HCT116 (cell line): Measurements from ENCODE around the gene EVC2. TPM values are rescaled to one million over a fixed set of nuclear protein-coding genes. Genes with fewer than 3 reads are reported as not detected.

Experiments
- ATAC-seq: fragments of 200-7000 bp; cut with Tn5 transposase; 2 replicates; pipeline ENCODE4 v1.9.1; 2020; ENCODE audit warnings: mild to moderate bottlenecking, moderate library complexity
- BruUV-seq: library from RNA; stranded (reverse); fragments of 400-500 nt; replicated peaks from 2 replicates; lab custom pipeline; 2021; lab: Mats Ljungman, UMichigan
- CTCF ChIA-PET: fragments of 300-600 bp; sonication (Branson Sonifier 250); formaldehyde crosslinking; loops from one replicate; lab custom pipeline; 2021; ENCODE audit warnings: antibody characterized with exemption; lab: Charles Lee
- POLR2A ChIA-PET: fragments of 300-600, 350-600 bp; sonication (Branson Sonifier 250); formaldehyde crosslinking; loops from one replicate; lab custom pipeline; 2021; ENCODE audit warnings: antibody characterized with exemption; lab: Charles Lee
- RAD21 ChIA-PET, 2 experiments: fragments of 300-600 bp; sonication (Branson Sonifier 250); formaldehyde crosslinking; loops; one replicate each; lab custom pipeline; 2023; ENCODE audit warnings: low total read pairs in 2 of 2; ENCODE audit not compliant: uncharacterized antibody in 2 of 2, unreplicated experiment in 2 of 2, low non-redundant PET in 1 of 2; lab: Charles Lee
- DNase-seq: peaks from one replicate; pipeline ENCODE4 v3.0.0-alpha.2; 2010; ENCODE audit warnings: low read depth, low spot score
- H2AFZ ChIP-seq: fragments of 200-600 bp; shearing (Covaris generic), sonication (generic); 2 replicates; pipeline ENCODE4 v1.6.1; 2017; ENCODE audit warnings: low read depth, mixed run types, mixed read lengths, antibody characterized with exemption, low read length; ENCODE audit not compliant: poor library complexity, severe bottlenecking
- H3K27ac ChIP-seq: 2 replicates; pipeline ENCODE4 v1.5.1; 2012; ENCODE audit warnings: low read depth, low read length
- H3K27me3 ChIP-seq: fragments of 200-600 bp; sonication (generic); 2 replicates; pipeline ENCODE4 v1.6.1; 2016; ENCODE audit warnings: mixed run types, low read length, mixed read lengths; ENCODE audit not compliant: insufficient read depth
- H3K36me3 ChIP-seq, 2 experiments: fragments of 200-500 bp in 1 of 2; fragments of 200-600 bp in 1 of 2; sonication (Bioruptor generic) in 1 of 2; sonication (generic) in 1 of 2; 2 replicates each; pipeline versions ENCODE4 v1.5.1 to v1.6.1; 2014 to 2016; ENCODE audit warnings: low read length in 2 of 2, inconsistent platforms in 1 of 2, mixed read lengths in 1 of 2, mixed run types in 1 of 2; ENCODE audit not compliant: insufficient read depth in 2 of 2, control insufficient read depth in 1 of 2
- H3K4me1 ChIP-seq, 2 experiments: fragments of 200-600 bp in 1 of 2; sonication (generic) in 1 of 2; 2 replicates each; pipeline versions ENCODE4 v1.5.1 to v1.6.1; 2012 to 2017; ENCODE audit warnings: low read length in 2 of 2, inconsistent platforms in 1 of 2, mild to moderate bottlenecking in 1 of 2, mixed read lengths in 1 of 2, mixed run types in 1 of 2, moderate library complexity in 1 of 2; ENCODE audit not compliant: insufficient read depth in 2 of 2, control insufficient read depth in 1 of 2
- H3K4me2 ChIP-seq: fragments of 200-600 bp; sonication (generic); 2 replicates; pipeline ENCODE4 v1.6.1; 2017; ENCODE audit warnings: mixed run types, low read length, mixed read lengths
- H3K4me3 ChIP-seq, 2 experiments: fragments of 200-600 bp in 1 of 2; sonication (generic) in 1 of 2; replicated peaks in 1 of 2; 2 replicates each; pipeline ENCODE4 v1.5.1; 2011 to 2016; ENCODE audit warnings: low read length in 2 of 2, control low read depth in 1 of 2, low read depth in 1 of 2, mild to moderate bottlenecking in 1 of 2, mixed read lengths in 1 of 2, mixed run types in 1 of 2
- H3K79me2 ChIP-seq: fragments of 200-600 bp; sonication (generic); 2 replicates; pipeline ENCODE4 v1.6.1; 2017; ENCODE audit warnings: mild to moderate bottlenecking, mixed run types, low read length, moderate library complexity, mixed read lengths; ENCODE audit not compliant: insufficient read depth
- H3K9ac ChIP-seq: fragments of 200-600 bp; sonication (generic); 2 replicates; pipeline ENCODE4 v1.6.1; 2016; ENCODE audit warnings: low read length, mixed read lengths
- H3K9me2 ChIP-seq: fragments of 200-600 bp; sonication (generic), shearing (Covaris generic); 2 replicates; pipeline ENCODE4 v1.6.1; 2017; ENCODE audit warnings: mixed run types, mild to moderate bottlenecking, moderate library complexity; ENCODE audit not compliant: insufficient read depth
- H3K9me3 ChIP-seq, 2 experiments: fragments of 200-500 bp in 1 of 2; fragments of 200-600 bp in 1 of 2; sonication (Bioruptor generic) in 1 of 2; sonication (generic) in 1 of 2; 2 replicates each; pipeline ENCODE4 v1.6.1; 2014 to 2017; ENCODE audit warnings: low read length in 2 of 2, mixed read lengths in 2 of 2, inconsistent platforms in 1 of 2, low read depth in 1 of 2, mild to moderate bottlenecking in 1 of 2, mixed run types in 1 of 2, moderate library complexity in 1 of 2; ENCODE audit not compliant: control insufficient read depth in 1 of 2, insufficient read depth in 1 of 2
- H4K20me1 ChIP-seq: fragments of 200-600 bp; sonication (generic), shearing (Covaris generic); 2 replicates; pipeline ENCODE4 v1.6.1; 2017; ENCODE audit warnings: mixed run types, mild to moderate bottlenecking, moderate library complexity; ENCODE audit not compliant: insufficient read depth
- CBX3 ChIP-seq: IDR thresholded peaks from 2 replicates; pipeline ENCODE4 v1.6.1; 2012; ENCODE audit warnings: low read depth
- CEBPB ChIP-seq: IDR thresholded peaks from 2 replicates; pipeline ENCODE4 v1.6.1; 2012; ENCODE audit warnings: low read depth
- ELF1 ChIP-seq: IDR thresholded peaks from 2 replicates; pipeline ENCODE4 v1.6.1; 2012; ENCODE audit warnings: low read depth, borderline replicate concordance
- EZH2 ChIP-seq: fragments of 200-600 bp; sonication (generic); IDR thresholded peaks from 2 replicates; pipeline ENCODE4 v1.6.1; 2017; ENCODE audit warnings: antibody characterized with exemption, mixed run types
- JUND ChIP-seq: IDR thresholded peaks from 2 replicates; pipeline ENCODE4 v1.6.1; 2012
- POLR2AphosphoS5 ChIP-seq: IDR thresholded peaks from 2 replicates; pipeline ENCODE4 v1.6.1; 2011; ENCODE audit warnings: mild to moderate bottlenecking, low read depth, low read length, moderate library complexity
- RAD21 ChIP-seq: IDR thresholded peaks from 2 replicates; pipeline ENCODE4 v1.6.1; 2012; ENCODE audit warnings: low read depth, mild to moderate bottlenecking
- SIN3A ChIP-seq: IDR thresholded peaks from 2 replicates; pipeline ENCODE4 v1.6.1; 2012; ENCODE audit warnings: low read depth
- SRF ChIP-seq: IDR thresholded peaks from 2 replicates; pipeline ENCODE4 v1.6.1; 2012; ENCODE audit warnings: low read depth
- YY1 ChIP-seq: IDR thresholded peaks from 2 replicates; pipeline ENCODE4 v1.6.1; 2011; ENCODE audit warnings: low read length, low read depth, moderate library complexity, mild to moderate bottlenecking; ENCODE audit not compliant: insufficient replicate concordance; ENCODE audit errors: extremely low read depth
- intact Hi-C: fragments of 100-400 bp; cut with micrococcal nuclease; formaldehyde crosslinking; loops from 2 replicates; pipeline ENCODE4 v1.10.0; 2022
- total RNA-seq: library from RNA; stranded (reverse); gene quantifications from one replicate; pipeline ENCODE4 v1.2.1, GENCODE V29; 2021; ENCODE audit not compliant: unreplicated experiment
- TF ChIP-seq, protein P1 (sequence below), 3 experiments: fragments of 200-600 bp in 1 of 3; sonication (generic) in 1 of 3; IDR thresholded peaks in 2 of 3; conservative IDR thresholded peaks in 1 of 3; 2 replicates each; pipeline ENCODE4 v1.5.1; 2012 to 2017; ENCODE audit warnings: low read depth in 2 of 3, low read length in 2 of 3, antibody characterized with exemption in 1 of 3, borderline replicate concordance in 1 of 3, control low read depth in 1 of 3, mild to moderate bottlenecking in 1 of 3, mixed read lengths in 1 of 3, mixed run types in 1 of 3, moderate library complexity in 1 of 3; ENCODE audit not compliant: insufficient read depth in 1 of 3
- TF ChIP-seq, protein P2 (sequence below): IDR thresholded peaks from 2 replicates; pipeline ENCODE4 v1.6.1; 2012
- TF ChIP-seq, protein P3 (sequence below): IDR thresholded peaks from 2 replicates; pipeline ENCODE4 v1.6.1; 2012

Gene EVC2
- total RNA-seq, 1 experiment from 2014 or later: not detected

DNA sequence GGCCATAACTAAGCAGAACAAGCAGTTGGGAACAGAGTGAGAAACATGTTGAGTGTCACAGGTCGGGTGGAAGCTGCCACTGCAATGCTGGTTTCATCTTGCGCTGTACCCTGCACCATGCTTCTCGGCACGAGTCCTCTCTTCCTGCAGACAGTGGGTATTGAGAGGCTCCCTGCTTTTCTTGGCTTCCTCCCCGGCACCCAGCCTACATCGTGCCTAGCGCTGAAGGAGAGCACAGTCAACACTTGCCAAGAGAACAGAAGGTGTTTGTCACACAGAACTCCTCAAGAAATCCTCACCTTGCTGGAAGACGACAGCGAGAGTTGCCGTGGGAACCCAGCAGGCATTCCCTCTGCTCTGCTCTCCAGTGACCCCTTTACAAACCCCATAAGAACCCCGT is 53.6 kb downstream of the EVC2 start (continued):
- TF ChIP-seq, protein P1, sequence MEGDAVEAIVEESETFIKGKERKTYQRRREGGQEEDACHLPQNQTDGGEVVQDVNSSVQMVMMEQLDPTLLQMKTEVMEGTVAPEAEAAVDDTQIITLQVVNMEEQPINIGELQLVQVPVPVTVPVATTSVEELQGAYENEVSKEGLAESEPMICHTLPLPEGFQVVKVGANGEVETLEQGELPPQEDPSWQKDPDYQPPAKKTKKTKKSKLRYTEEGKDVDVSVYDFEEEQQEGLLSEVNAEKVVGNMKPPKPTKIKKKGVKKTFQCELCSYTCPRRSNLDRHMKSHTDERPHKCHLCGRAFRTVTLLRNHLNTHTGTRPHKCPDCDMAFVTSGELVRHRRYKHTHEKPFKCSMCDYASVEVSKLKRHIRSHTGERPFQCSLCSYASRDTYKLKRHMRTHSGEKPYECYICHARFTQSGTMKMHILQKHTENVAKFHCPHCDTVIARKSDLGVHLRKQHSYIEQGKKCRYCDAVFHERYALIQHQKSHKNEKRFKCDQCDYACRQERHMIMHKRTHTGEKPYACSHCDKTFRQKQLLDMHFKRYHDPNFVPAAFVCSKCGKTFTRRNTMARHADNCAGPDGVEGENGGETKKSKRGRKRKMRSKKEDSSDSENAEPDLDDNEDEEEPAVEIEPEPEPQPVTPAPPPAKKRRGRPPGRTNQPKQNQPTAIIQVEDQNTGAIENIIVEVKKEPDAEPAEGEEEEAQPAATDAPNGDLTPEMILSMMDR (IDR thresholded peaks at IDR 0.05 in 2 of 3, conservative IDR thresholded peaks at IDR 0.05 in 1 of 3; ENCODE audit: borderline replicate concordance in 1 of 3, insufficient read depth in 1 of 3, low read depth in 2 of 3, low read length in 2 of 3): no peak
- TF ChIP-seq CBX3: no peak
- TF ChIP-seq, protein P2, sequence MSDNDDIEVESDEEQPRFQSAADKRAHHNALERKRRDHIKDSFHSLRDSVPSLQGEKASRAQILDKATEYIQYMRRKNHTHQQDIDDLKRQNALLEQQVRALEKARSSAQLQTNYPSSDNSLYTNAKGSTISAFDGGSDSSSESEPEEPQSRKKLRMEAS: no peak

DNA sequence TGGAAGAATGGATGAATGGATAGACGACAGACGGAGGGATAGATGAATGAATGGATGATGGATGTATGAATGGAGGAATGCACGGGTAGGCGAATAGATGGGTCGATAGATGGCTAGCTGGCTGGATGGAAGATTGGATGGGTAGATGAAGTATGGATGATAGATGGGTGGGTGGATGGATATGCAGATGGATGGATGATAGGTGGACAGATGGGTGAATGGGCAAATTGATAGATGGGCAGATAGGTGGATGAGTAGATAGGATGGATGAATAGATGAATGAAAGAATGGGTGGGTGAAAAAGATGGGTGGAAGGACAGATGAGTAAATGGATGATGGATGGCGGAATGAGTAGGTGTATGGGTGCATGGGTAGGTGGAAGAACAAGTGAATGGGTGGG is 57.3 kb downstream of the EVC2 start:
- Histone ChIP-seq H3K27ac (no peak overlapping the region), H2AFZ (no peak overlapping the region)
- no TSS peak for BruUV-seq
- TF ChIP-seq YY1: no peak
- TF ChIP-seq, all 23 proteins: peak for 0
- H3K4me3 ChIP-seq: no peak overlapping the region
- no peak overlapping the region for H3K9ac ChIP-seq
- H3K9me2 ChIP-seq: no peaks in the 10 kb centered on the region
- DNase-seq: no peak
- intact Hi-C loops: no loop called here
- H3K4me1 ChIP-seq: no peaks in the 10 kb centered on the region
- H4K20me1 ChIP-seq: no peaks in the 10 kb centered on the region
- H3K9me3 ChIP-seq: no peaks in the 10 kb centered on the region
- no peaks in the 10 kb centered on the region for H3K36me3 ChIP-seq
- RAD21 ChIA-PET: no interaction called here
- ATAC-seq: no peak
- peaks cover 23% of the 10 kb centered on the region for H3K27me3 ChIP-seq
- H3K79me2 ChIP-seq: no peaks in the 10 kb centered on the region
- no peak overlapping the region for H3K4me2 ChIP-seq
- CTCF ChIA-PET: no interaction called here
- POLR2A ChIA-PET: no interaction called here

DNA sequence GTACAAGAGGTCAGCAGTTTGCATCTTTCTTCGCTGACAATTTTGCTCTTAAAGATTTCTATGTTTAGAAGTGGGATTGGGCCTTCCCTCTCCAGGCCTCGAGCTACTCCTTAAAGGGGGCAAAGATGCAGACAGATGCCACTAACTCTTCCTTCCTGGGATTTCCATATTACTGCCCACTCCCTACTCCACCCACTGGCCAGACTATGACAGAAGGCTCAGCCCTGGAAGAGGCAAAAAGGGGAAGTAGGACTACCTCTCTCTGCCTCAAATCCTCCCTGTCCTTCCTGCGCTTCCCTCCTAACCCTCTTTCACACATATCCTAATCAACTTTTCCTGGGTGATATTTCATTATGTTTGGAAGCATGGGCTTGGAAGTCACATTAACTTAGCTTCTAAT is 58.3 kb downstream of the EVC2 start:
- no peak for DNase-seq
- intact Hi-C loops: no loop called here
- H4K20me1 ChIP-seq: no peaks in the 10 kb centered on the region
- H3K9me3 ChIP-seq: no peaks in the 10 kb centered on the region
- ChIA-PET RAD21 (no interaction called here), CTCF (no interaction called here), POLR2A (no interaction called here)
- H3K27ac ChIP-seq: no peak overlapping the region
- no peak overlapping the region for H3K4me3 ChIP-seq
- H3K9ac ChIP-seq: no peak overlapping the region
- H3K9me2 ChIP-seq: no peaks in the 10 kb centered on the region
- H3K36me3 ChIP-seq: no peaks in the 10 kb centered on the region
- no peak for ATAC-seq
- H3K4me2 ChIP-seq: no peak overlapping the region
- H3K79me2 ChIP-seq: no peaks in the 10 kb centered on the region
- no peak overlapping the region for H2AFZ ChIP-seq
- H3K27me3 ChIP-seq: peaks cover 23% of the 10 kb centered on the region
- no TSS peak for BruUV-seq
- H3K4me1 ChIP-seq: no peaks in the 10 kb centered on the region
- TF ChIP-seq JUND: no peak
- TF ChIP-seq, protein P1 (IDR thresholded peaks at IDR 0.05 in 2 of 3, conservative IDR thresholded peaks at IDR 0.05 in 1 of 3; ENCODE audit: borderline replicate concordance in 1 of 3, insufficient read depth in 1 of 3, low read depth in 2 of 3, low read length in 2 of 3): no peak
- TF ChIP-seq SRF: no peak
- no peak for TF ChIP-seq RAD21
- no peak for TF ChIP-seq CBX3
- no peak for TF ChIP-seq EZH2
- TF ChIP-seq POLR2AphosphoS5: no peak
- TF ChIP-seq CEBPB: no peak
- no peak for TF ChIP-seq ELF1
- TF ChIP-seq, protein P3, sequence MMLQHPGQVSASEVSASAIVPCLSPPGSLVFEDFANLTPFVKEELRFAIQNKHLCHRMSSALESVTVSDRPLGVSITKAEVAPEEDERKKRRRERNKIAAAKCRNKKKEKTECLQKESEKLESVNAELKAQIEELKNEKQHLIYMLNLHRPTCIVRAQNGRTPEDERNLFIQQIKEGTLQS: no peak
- no peak for TF ChIP-seq SIN3A
- no peak for TF ChIP-seq YY1
